ENCODE measurements around the gene TUBB2B. TPM values are rescaled to one million over a fixed set of nuclear protein-coding genes. Genes with fewer than 3 reads are reported as not detected.
"Not testable (repeated sequence)": the region's sequence is repeated elsewhere in the genome, so short reads cannot be mapped to it uniquely, and the experiment has no call there.

The TUBB2B gene
- total and polyA plus RNA-seq, 8 donors = 2.2 to 16.5 (median 8.5) TPM

DNA sequence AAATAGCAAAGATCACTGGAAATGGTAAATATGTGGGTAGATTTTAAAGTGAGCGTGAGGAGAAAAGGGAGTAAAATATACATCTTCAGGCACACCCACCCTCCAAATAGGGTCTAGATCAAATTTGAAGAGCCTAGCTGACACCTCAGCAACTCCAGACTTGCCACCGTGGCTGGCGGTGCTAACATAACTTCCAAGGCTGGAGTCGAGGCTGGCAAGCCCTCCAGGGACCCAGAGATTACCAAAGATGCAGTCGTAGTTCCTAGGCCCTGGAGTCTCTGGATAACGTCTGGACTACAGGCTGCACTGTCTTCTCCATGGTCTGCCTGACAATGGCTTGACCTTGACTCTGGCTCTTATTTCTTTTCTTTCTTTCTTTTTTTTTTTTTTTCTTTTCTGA is 22.5 kb downstream of the TUBB2B start:
- no peak overlapping the region for H3K4me3 ChIP-seq
- no peaks in the 10 kb centered on the region for H3K36me3 ChIP-seq
- no peak overlapping the region for H3K27ac ChIP-seq
- TF ChIP-seq, protein P1, sequence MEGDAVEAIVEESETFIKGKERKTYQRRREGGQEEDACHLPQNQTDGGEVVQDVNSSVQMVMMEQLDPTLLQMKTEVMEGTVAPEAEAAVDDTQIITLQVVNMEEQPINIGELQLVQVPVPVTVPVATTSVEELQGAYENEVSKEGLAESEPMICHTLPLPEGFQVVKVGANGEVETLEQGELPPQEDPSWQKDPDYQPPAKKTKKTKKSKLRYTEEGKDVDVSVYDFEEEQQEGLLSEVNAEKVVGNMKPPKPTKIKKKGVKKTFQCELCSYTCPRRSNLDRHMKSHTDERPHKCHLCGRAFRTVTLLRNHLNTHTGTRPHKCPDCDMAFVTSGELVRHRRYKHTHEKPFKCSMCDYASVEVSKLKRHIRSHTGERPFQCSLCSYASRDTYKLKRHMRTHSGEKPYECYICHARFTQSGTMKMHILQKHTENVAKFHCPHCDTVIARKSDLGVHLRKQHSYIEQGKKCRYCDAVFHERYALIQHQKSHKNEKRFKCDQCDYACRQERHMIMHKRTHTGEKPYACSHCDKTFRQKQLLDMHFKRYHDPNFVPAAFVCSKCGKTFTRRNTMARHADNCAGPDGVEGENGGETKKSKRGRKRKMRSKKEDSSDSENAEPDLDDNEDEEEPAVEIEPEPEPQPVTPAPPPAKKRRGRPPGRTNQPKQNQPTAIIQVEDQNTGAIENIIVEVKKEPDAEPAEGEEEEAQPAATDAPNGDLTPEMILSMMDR (IDR thresholded peaks at IDR 0.05) = no peak
- peaks cover 0 to 7% of the 10 kb centered on the region in 2 donors for H3K27me3 ChIP-seq
- ATAC-seq (no peak), DNase-seq (no peak)
- no peaks in the 10 kb centered on the region for H3K4me1 ChIP-seq
- peaks cover 0 to 2% of the 10 kb centered on the region in 2 donors for H3K9me3 ChIP-seq
- intact Hi-C loops (cut with DNase I) = no loop called here

DNA sequence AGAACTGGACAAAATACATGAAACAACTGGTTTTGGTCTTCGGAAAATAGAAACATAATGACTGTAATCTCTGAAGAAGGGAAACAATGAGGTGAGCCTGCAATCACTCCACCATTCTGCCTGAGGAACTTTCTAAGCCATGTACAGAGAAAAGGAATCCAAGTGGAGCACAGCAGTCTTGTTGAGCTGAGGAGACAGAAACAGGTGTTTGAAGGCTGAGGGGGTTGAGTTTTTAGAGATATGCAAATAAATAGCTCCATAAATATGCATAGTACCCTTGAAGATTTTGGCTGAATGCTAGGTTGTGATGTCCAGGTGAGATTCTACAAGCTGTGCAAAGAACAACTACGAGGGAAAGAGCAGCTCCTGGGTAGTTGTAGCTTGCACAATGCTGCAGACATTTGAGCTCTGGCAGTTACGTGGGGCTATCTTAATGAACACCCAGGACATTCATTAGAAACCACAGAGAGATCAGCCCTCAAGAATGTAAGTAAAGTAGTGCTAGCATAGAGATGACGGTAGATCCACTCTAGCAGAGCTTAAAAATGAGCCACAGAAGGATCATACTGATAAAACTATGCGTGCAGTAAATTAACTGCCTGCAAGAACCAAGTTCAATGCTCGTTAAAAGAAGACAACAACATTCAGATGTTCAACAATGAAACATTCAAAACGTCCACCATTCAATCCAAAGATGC is 24.3 kb downstream of the TUBB2B start:
- no peaks in the 10 kb centered on the region for H3K36me3 ChIP-seq
- TF ChIP-seq, protein P1 (IDR thresholded peaks at IDR 0.05) = no peak
- no peak for ATAC-seq
- H3K27ac ChIP-seq = no peak overlapping the region
- H3K9me3 ChIP-seq = peaks cover 0 to 2% of the 10 kb centered on the region in 2 donors
- intact Hi-C loops (cut with DNase I) = no loop called here
- H3K4me3 ChIP-seq = no peak overlapping the region
- H3K27me3 ChIP-seq = peaks cover 0 to 7% of the 10 kb centered on the region in 2 donors
- DNase-seq = no peak
- H3K4me1 ChIP-seq = no peaks in the 10 kb centered on the region

DNA sequence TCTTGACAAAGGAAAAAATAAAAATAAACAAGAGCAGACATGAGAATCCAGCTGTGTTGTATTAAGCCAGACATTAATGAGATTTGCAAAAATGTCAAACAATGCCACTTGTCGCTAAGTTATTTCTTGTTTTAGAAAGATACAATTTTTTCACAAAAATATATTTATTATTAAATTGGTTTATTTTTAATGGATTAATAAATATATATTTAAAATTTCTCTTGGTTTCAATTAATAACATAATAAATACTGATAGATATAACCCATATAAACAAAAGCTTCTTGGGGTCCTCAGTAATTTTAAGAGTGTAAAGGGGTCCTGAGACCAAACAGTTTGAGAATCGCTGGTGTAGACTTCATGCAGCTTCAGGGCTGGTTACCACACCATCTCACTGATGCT is 26.1 kb downstream of the TUBB2B start:
- Histone ChIP-seq H3K4me3 (no peak overlapping the region), H3K27me3 (no peaks in the 10 kb centered on the region), H3K9me3 (peaks cover 0 to 2% of the 10 kb centered on the region in 2 donors), H3K36me3 (no peaks in the 10 kb centered on the region), H3K4me1 (no peaks in the 10 kb centered on the region), H3K27ac (no peak overlapping the region)
- TF ChIP-seq, protein P1 (IDR thresholded peaks at IDR 0.05) = no peak
- intact Hi-C loops (cut with DNase I) = no loop called here
- ATAC-seq = no peak
- DNase-seq = no peak

DNA sequence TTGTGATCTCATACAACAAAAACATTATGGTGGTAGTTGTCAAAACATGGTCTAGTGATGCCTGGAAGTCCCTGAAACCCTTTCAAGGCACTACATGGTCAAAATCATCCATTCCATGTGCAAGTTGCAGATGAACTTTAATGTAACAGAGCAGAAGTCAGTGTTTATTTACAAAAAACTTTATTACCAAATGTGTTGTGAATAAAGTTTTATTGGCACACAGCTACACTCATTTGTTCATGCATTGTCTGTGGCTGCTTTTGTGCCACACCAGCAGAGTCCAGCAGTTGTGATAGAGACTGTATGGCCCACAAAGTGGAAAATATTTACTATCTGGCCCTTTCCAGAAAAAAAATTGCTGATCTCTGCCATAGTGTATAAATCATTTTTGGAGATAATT is 26.8 kb downstream of the TUBB2B start:
- no peak for DNase-seq
- Histone ChIP-seq H3K36me3 (no peaks in the 10 kb centered on the region), H3K4me3 (no peak overlapping the region), H3K9me3 (peaks cover 0 to 2% of the 10 kb centered on the region in 2 donors), H3K4me1 (no peaks in the 10 kb centered on the region), H3K27me3 (no peaks in the 10 kb centered on the region), H3K27ac (no peak overlapping the region)
- intact Hi-C loops (cut with DNase I) = no loop called here
- TF ChIP-seq, protein P1 (IDR thresholded peaks at IDR 0.05) = no peak
- no peak for ATAC-seq

DNA sequence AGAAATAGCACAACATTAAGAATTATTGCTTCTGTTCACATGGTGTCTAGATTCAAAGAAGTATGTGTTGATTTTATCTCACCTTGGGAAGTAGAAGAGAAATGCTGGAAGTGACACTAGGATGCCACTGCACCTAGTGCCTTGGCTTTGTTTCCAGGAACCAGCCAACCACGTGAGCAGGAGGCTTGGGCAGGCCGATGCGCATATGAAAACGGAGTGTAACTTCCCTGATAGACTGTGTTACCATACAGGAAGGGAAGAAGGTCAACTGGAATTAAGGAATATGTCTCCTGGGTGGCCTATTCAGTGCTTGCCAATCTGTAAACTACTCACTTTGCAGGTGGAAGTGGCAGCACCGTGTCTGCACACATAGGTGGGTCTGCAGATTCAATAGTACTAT is 28.1 kb downstream of the TUBB2B start:
- DNase-seq = no peak
- TF ChIP-seq, protein P1 (IDR thresholded peaks at IDR 0.05) = no peak
- Histone ChIP-seq H3K4me1 (no peaks in the 10 kb centered on the region), H3K4me3 (no peak overlapping the region), H3K27me3 (no peaks in the 10 kb centered on the region), H3K9me3 (peaks cover 0 to 2% of the 10 kb centered on the region in 2 donors), H3K27ac (no peak overlapping the region), H3K36me3 (no peaks in the 10 kb centered on the region)
- no peak for ATAC-seq
- intact Hi-C loops (cut with DNase I) = no loop called here

DNA sequence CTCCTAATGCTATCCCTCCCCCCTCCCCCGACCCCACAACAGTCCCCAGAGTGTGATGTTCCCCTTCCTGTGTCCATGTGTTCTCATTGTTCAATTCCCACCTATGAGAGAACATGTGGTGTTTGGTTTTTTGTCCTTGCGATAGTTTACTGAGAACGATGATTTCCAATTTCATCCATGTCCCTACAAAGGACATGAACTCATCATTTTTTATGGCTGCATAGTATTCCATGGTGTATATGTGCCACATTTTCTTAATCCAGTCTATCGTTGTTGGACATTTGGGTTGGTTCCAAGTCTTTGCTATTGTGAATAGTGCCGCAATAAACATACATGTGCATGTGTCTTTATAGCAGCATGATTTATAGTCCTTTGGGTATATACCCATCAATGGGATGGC is 29.7 kb downstream of the TUBB2B start:
- H3K27ac ChIP-seq; H3K4me1 ChIP-seq; H3K36me3 ChIP-seq; DNase-seq; intact Hi-C loops (cut with DNase I); ATAC-seq; H3K4me3 ChIP-seq; H3K27me3 ChIP-seq; H3K9me3 ChIP-seq: not testable (repeated sequence)
